GM21717 (cell line): ENCODE results near the gene MYZAP.

Source experiments
- ATAC-seq: cut with Tn5 transposase; IDR thresholded peaks from one replicate; pipeline ENCODE4 v1.9.1; 2021; ENCODE audit warnings: mild to moderate bottlenecking, moderate library complexity; ENCODE audit not compliant: unreplicated experiment

Gene MYZAP

GRCh38 chr15:57656434-57656833 is 64.7 kb downstream of the MYZAP start:
- no peak for ATAC-seq

- no peak for ATAC-seq
These were observed 65.9 kb downstream of the MYZAP start for GRCh38 chr15:57657619-57658018.

GRCh38 chr15:57662091-57662744 is 70.5 kb downstream of the MYZAP start:
- no peak for ATAC-seq

- ATAC-seq: no peak
These were observed 71.1 kb downstream of the MYZAP start for GRCh38 chr15:57662802-57663201.

- no peak for ATAC-seq
These were observed 71.6 kb downstream of the MYZAP start for GRCh38 chr15:57663262-57663661.

- no peak for ATAC-seq
These were observed 73.5 kb downstream of the MYZAP start for GRCh38 chr15:57665194-57665593.

GRCh38 chr15:57665939-57666338 is 74.2 kb downstream of the MYZAP start:
- no peak for ATAC-seq

- ATAC-seq: no peak
These were observed 75.6 kb downstream of the MYZAP start for GRCh38 chr15:57667171-57667849.

- ATAC-seq: no peak
These were observed 76.3 kb downstream of the MYZAP start for GRCh38 chr15:57668016-57668415.

- no peak for ATAC-seq
These were observed 79.9 kb downstream of the MYZAP start for GRCh38 chr15:57671636-57672035.

GRCh38 chr15:57675481-57676181 is 83.9 kb downstream of the MYZAP start:
- no peak for ATAC-seq

GRCh38 chr15:57676585-57676984 is 84.9 kb downstream of the MYZAP start:
- no peak for ATAC-seq

- ATAC-seq: no peak
These were observed 85.5 kb downstream of the MYZAP start for GRCh38 chr15:57677204-57677603.

GRCh38 chr15:57680021-57680420 is 88.3 kb downstream of the MYZAP start:
- no peak for ATAC-seq

- no peak for ATAC-seq
These were observed 89.3 kb downstream of the MYZAP start for GRCh38 chr15:57681011-57681410.

- no peak for ATAC-seq
These were observed 91.8 kb downstream of the MYZAP start for GRCh38 chr15:57683481-57683880.

GRCh38 chr15:57684491-57685151 is 92.9 kb downstream of the MYZAP start:
- ATAC-seq: no peak

- no peak for ATAC-seq
These were observed 93.8 kb downstream of the MYZAP start for GRCh38 chr15:57685306-57686095.

GRCh38 chr15:57686657-57687056 is 95.0 kb downstream of the MYZAP start:
- ATAC-seq: no peak

- no peak for ATAC-seq
These were observed 98.8 kb downstream of the MYZAP start for GRCh38 chr15:57690341-57690966.
